SK-N-SH treated with all-trans-retinoic acid at 6 μM for 48 hours (cell line): ENCODE results near the gene ADAMTS2.

Experiments
- ARNTL ChIP-seq: fragments of 450-650 bp; formaldehyde crosslinking; IDR thresholded peaks from 2 replicates; pipeline ENCODE4 v1.5.0; 2020; ENCODE audit warnings: low read depth, mild to moderate bottlenecking, moderate library complexity, borderline replicate concordance
- CREB5 ChIP-seq: fragments of 250-450 bp; sonication (Bioruptor Pico); IDR thresholded peaks from 2 replicates; pipeline ENCODE4 v1.5.1; 2020; ENCODE audit warnings: low read depth, mild to moderate bottlenecking, moderate library complexity
- CSDC2 ChIP-seq: fragments of 250-450 bp; sonication (Bioruptor Pico); IDR thresholded peaks from 2 replicates; pipeline ENCODE4 v1.5.0; 2020; ENCODE audit warnings: mild to moderate bottlenecking, moderate library complexity
- ESRRG ChIP-seq: fragments of 250-450 bp; sonication (Bioruptor Pico); IDR thresholded peaks from 2 replicates; pipeline ENCODE4 v1.6.1; 2021; ENCODE audit warnings: mild to moderate bottlenecking
- GLIS3 ChIP-seq: fragments of 250-450 bp; sonication (Bioruptor Pico); IDR thresholded peaks from 2 replicates; pipeline ENCODE4 v1.5.0; 2020; ENCODE audit warnings: mild to moderate bottlenecking, moderate library complexity
- PATZ1 ChIP-seq: fragments of 250-450 bp; sonication (Bioruptor Pico); IDR thresholded peaks from 2 replicates; pipeline ENCODE4 v1.8.0; 2020; ENCODE audit warnings: mild to moderate bottlenecking, moderate library complexity, borderline replicate concordance
- PPARA ChIP-seq: fragments of 250-450 bp; sonication (Bioruptor Pico); IDR thresholded peaks from 2 replicates; pipeline ENCODE4 v1.5.0; 2020; ENCODE audit warnings: mild to moderate bottlenecking, borderline replicate concordance
- SNAI2 ChIP-seq: fragments of 250-450 bp; sonication (Bioruptor Pico); IDR thresholded peaks from 2 replicates; pipeline ENCODE4 v1.5.0; 2020; ENCODE audit warnings: mild to moderate bottlenecking, moderate library complexity
- TOX ChIP-seq: fragments of 250-450 bp; sonication (Bioruptor Pico); IDR thresholded peaks from 2 replicates; pipeline ENCODE4 v1.8.0; 2021; ENCODE audit warnings: mild to moderate bottlenecking, moderate library complexity, borderline replicate concordance
- ZC3H10 ChIP-seq: fragments of 250-450 bp; sonication (Bioruptor Pico); IDR thresholded peaks from 2 replicates; pipeline ENCODE4 v1.5.1; 2021; ENCODE audit warnings: mild to moderate bottlenecking, moderate library complexity
- ZFP3 ChIP-seq: fragments of 250-450 bp; sonication (Bioruptor Pico); IDR thresholded peaks from 2 replicates; pipeline ENCODE4 v1.5.0; 2020; ENCODE audit warnings: mild to moderate bottlenecking, moderate library complexity
- ZFP30 ChIP-seq: fragments of 450-650 bp; formaldehyde crosslinking; IDR thresholded peaks from 2 replicates; pipeline ENCODE4 v1.5.0; 2022; ENCODE audit warnings: mild to moderate bottlenecking, moderate library complexity
- ZNF8 ChIP-seq: fragments of 450-650 bp; formaldehyde crosslinking; IDR thresholded peaks from 2 replicates; pipeline ENCODE4 v1.5.0; 2020; ENCODE audit warnings: mild to moderate bottlenecking, moderate library complexity

- TF ChIP-seq CSDC2 (CRISPR knock-in tag) = no peak
- TF ChIP-seq CREB5 (CRISPR knock-in tag) = no peak
- TF ChIP-seq ARNTL (CRISPR knock-in tag) = no peak
- TF ChIP-seq ZFP30 (CRISPR knock-in tag) = no peak
- TF ChIP-seq TOX (CRISPR knock-in tag) = no peak
- TF ChIP-seq ZFP3 = no peak
- TF ChIP-seq GLIS3 (CRISPR knock-in tag) = no peak
- no peak for TF ChIP-seq PPARA (CRISPR knock-in tag)
- TF ChIP-seq ESRRG = no peak
- no peak for TF ChIP-seq ZNF8
- no peak for TF ChIP-seq ZC3H10 (CRISPR knock-in tag)
- TF ChIP-seq PATZ1 (CRISPR knock-in tag) = no peak
- TF ChIP-seq SNAI2 = no peak
Observed at GRCh38 chr5:179148703-179149170, 196.5 kb downstream of the ADAMTS2 start.
